ENCODE data around the gene CIART.

CIART gene

GRCh38 chr1:150259758-150260669, 22.3 kb upstream of the CIART start:
- no peak for DNase-seq (ENCODE audit: low read depth in 1 of 2, low spot score in 1 of 2)

DNA sequence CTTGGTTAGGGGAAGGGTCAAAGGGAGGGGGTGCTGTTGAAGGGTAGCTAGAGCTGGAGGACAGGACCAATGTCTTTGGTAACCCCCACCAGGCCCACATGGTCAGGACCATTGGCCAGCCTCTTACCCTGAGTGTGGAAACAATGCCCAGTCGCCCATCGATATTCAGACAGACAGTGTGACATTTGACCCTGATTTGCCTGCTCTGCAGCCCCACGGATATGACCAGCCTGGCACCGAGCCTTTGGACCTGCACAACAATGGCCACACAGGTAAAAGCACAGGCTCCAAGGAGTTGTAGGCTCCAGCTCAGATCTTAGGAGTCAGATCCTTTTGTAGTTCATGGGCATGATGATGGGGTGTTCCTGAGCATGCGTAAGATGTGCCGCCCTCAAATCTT, 21.0 kb upstream of the CIART start:
- no peak for DNase-seq (ENCODE audit: low read depth in 1 of 2, low spot score in 1 of 2)

- DNase-seq (ENCODE audit: low read depth in 1 of 2, low spot score in 1 of 2), result no peak
These were observed 19.7 kb upstream of the CIART start for GRCh38 chr1:150262388-150263320.

GRCh38 chr1:150263549-150263948, 18.8 kb upstream of the CIART start:
- no peak for DNase-seq (ENCODE audit: low read depth in 1 of 2, low spot score in 1 of 2)

DNA sequence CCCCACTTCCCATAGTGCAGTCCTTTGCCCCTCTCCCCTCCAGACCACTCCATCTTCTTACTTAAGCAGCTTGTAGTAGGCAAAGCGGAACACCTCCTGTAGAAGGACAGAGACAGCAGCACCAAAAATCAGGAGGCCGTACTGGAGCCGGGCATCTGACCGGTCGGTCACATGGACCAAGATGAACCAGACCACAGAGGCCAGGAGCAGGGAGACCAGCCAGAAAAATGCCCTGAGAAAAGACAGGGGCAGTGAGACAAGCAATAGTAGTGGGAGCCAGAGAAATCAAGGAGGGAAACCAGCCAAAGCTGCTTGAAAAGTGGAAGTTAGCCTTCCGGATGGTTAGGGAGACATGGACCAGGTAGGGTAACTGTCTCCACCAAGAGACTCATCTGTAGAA, 14.5 kb upstream of the CIART start:
- no peak for DNase-seq (ENCODE audit: low read depth in 1 of 2, low spot score in 1 of 2)

GRCh38 chr1:150268340-150268704, 14.0 kb upstream of the CIART start:
- DNase-seq (ENCODE audit: low read depth in 1 of 2, low spot score in 1 of 2), result peak in 1 of 2 donors; percentile 9

DNA sequence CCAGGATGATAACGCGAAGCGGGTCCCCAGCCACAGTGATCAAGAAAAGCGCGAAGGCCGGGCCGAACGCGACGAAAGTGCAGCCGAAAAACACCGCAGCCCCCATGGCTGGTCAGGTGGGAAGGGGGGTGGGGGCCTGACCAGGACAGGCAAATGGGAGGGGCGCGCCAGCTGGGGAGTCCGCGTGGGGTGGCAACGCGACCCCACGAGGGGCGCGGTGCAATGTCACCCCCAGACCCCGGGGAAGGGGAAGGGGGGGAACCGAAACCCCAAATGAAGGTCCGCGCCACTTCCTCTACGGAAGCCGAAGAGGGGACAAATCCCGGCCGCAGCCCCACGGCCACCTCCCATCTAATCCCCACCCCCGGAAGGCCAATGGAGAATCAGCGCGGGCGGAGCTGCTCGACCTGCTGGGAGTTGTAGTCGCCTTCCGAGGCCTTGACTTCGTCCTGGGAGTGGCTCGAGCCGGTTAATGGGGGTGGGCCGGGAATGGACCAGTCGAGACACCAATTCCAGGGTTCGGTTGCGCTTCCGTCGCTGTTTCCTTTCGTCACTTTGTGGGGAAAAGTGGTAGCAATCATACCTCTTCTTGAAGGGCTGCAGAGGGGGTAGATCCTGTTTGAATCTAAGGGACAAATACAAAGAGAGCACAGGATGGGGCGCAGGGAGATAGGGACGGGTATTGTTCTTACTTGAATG, 13.5 kb upstream of the CIART start, which contains the start of gene APH1A:
Gene APH1A (minus strand): TSS at position 312 of the 699 bp plus-strand sequence. CDS start 206 bp downstream, at position 106.
- DNase-seq (ENCODE audit: low read depth in 1 of 2, low spot score in 1 of 2), result peak; percentile 79 to 84

- no peak for DNase-seq (ENCODE audit: low read depth in 1 of 2, low spot score in 1 of 2)
These were observed 12.9 kb upstream of the CIART start for GRCh38 chr1:150269451-150269850.

GRCh38 chr1:150271291-150271959, 10.9 kb upstream of the CIART start:
- no peak for DNase-seq (ENCODE audit: low read depth in 1 of 2, low spot score in 1 of 2)

DNA sequence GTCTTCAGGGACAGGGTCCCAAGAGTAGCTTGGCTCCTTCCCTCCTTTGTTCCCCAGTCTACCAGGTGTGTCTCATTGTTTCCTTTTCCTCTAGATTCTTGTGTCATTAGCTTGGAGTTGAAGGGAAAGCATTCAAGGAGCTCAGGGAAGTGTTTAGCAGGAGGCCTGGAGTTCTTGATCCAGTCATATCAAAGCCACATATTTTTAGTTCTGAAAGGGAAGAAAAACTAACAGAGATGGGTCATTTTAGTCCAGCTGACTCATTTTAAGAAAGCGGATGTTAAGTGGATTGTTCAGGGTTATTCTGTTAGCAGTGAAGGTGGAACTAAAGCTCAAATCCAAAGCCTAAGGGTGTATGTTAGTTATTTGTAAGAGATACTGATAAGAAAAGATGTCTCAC, 9.0 kb upstream of the CIART start:
- no peak for DNase-seq (ENCODE audit: low read depth in 1 of 2, low spot score in 1 of 2)

DNA sequence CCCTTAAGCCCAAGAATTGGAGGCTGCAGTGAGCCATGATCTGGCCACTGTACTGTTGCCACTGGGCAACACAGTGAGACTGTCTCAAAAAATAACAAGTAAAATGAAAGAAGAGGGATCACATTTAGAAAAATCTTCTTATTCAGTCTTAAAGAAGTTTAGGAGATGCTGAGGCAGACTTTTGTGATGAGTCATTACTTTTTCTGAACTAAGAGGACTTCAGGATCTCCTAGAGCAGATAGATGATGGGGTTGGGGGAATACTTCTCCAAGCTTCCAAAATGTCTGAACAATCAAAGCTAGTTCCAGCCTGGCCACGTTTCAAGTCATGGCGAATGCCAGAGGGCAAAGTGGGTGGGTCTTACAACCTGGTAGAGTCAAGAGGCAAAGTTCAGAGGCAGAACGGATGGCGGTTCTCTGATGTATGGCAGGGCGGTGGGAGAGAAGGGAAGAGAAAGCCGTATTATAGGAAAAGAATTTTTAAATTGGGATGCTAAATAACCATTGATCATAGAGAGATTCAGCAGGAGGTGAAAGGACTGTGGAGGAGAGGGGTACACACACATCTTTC, 2.1 kb upstream of the CIART start:
- DNase-seq (ENCODE audit: low read depth in 1 of 2, low spot score in 1 of 2), result no peak

- DNase-seq (ENCODE audit: low read depth in 1 of 2, low spot score in 1 of 2), result peak; percentile 13 to 39
These were observed 1.1 kb upstream of the CIART start for GRCh38 chr1:150281221-150281757.

- peak in 1 of 2 donors; percentile 3 for DNase-seq (ENCODE audit: low read depth in 1 of 2, low spot score in 1 of 2)
These were observed 204 bp downstream of the CIART start for GRCh38 chr1:150282558-150282958.

DNA sequence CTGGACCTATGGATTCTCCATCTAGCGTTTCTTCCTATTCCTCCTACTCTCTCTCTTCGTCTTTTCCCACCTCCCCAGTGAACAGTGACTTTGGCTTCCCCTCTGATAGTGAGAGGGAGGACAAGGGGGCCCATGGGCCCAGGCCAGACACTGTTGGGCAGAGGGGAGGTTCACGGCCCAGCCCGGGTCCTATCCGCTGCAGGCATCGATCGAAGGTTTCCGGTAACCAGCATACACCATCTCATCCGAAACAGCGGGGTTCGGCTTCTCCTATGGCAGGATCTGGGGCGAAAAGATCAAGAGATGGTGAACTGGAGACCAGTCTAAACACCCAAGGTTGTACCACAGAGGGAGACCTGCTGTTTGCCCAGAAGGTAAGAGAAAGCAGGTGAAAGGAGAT, 906 bp downstream of the CIART start:
- no peak for DNase-seq (ENCODE audit: low read depth in 1 of 2, low spot score in 1 of 2)

DNA sequence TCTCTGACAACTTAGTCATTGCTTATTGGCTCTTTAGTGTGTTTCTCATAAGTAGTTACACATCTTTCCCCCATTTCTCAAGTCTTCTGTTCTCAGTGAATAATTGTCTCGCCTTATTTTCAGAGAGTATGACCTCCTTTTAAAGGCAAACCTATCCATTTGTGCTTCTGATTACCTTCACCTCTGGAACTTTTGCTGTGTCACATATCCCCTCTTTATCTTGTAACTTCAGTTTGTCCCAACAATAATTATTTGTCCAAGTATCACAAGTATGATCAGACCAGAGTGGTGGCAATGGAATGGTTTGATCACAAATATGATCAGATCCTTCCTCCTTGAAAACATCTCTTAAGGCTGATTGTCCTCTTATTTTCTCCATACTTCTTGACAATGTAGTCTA, 6.0 kb downstream of the CIART start:
- DNase-seq (ENCODE audit: low read depth in 1 of 2, low spot score in 1 of 2), result no peak

DNA sequence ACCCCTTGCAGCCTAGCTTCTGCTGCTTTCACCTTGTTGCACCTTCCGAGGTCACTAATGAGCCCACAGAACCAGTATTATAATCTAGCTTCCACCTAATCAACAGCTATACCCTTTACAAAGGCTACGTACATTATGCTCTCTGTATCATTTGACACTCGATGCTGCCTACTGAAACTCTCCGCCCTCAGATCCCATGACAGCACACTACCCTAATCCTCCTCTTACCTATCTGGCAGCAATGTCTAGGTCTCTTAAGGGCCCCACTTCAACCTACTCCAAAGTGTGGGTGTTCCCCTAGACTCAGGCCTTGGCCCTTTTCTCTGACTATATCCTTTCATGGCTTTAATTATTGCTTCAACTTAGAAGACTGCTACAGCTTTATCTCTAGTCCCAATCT, 6.5 kb downstream of the CIART start:
- DNase-seq (ENCODE audit: low read depth in 1 of 2, low spot score in 1 of 2), result no peak

DNA sequence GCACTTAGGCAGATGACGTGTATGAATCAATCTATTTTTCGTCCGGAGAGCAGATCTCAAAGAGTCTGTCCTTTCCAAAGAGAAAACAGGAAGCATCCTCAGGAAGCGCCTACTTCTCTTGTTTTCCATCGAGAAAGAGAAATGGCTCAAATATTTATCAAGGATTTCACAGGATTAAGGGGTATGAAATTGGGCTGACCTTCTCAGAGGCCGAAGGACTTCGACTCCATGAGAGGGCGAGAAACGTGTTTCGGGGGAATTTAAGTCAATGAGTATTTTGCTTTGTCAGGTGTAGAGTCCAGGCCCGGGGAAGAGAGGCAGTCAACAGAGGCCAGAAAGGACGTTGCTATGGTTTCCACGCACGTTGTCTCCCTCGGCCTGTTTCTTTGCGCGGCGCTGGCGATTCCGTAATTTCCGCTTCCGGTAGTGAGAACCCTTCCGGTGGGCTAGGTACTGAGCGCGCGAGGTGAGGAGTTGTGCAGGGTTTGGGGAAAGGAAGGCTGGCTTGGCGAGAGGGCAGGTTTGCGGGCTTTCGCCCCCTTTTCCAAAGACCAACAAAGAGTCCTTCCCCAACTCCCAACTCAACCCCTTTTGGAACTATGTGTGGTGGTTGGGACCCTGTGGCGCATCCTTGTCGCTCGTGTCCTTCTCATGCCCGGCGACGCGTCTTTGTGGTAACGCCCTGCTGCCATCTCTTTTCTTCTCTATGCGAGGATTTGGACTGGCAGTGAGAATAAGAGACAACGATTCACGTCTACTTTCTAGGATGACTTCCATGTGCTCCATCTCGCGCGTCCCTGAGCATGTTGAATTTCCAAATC, 11.3 kb downstream of the CIART start, which contains the start of gene MRPS21:
Gene MRPS21 (plus strand): TSS at position 429 of the 821 bp plus-strand sequence. CDS start 506 bp downstream, outside the sequence.
- peak; percentile 62 to 67 for DNase-seq (ENCODE audit: low read depth in 1 of 2, low spot score in 1 of 2)

DNA sequence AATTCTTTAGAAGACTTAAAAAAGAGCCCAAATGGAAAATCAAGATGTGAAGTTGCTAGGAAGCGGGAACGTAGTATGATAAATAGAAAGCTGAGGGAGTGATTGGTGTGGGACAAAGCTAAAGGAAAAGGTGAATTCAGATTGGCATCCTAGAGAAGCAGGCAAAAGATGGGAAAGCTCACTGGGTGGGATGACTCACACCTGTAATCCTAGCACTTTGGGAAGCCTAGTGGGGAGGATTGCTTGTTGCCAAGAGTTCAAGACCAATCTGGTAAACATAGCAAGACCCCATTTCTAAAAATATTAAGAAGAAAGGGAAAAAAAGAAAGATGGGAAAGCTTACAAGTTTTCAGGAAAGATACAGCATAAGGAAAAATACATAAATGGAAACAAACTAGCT, 13.1 kb downstream of the CIART start:
- DNase-seq (ENCODE audit: low read depth in 1 of 2, low spot score in 1 of 2), result no peak

DNA sequence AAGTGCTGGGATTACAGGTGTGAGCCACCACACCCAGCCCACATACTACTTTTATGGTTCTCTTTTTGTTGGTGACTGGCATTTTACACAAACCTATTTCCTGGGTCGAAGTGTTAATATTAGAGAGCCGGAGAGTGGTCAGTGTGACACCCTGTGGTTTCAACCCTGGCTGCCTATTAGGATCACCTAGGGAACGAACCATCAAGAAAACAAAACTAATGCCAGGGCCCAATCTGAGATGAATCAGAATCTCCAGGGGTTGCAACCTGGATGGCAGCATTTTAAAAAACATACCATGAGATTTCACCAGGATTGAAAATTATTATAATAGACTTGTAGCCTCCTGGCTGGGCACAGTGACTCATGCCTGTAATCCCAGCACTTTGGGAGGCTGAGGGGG, 17.4 kb downstream of the CIART start:
- DNase-seq (ENCODE audit: low read depth in 1 of 2, low spot score in 1 of 2), result no peak
